Measurements from ENCODE around the gene DIDO1.

The DIDO1 gene

DNA sequence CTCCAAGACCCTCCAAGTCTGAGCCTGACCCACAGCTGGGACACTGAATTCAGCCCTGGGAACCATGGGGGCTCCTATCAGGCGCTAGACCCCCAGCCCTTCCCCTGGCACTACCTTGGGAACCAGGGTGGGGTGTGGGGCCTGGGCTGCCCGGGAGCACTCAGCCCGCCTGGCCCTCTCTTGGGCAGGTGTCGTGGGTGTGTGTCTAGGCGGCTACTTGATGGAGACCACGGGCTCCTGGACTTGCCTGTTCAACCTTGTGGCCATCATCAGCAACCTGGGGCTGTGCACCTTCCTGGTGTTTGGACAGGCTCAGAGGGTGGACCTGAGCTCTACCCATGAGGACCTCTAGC is 40.8 kb upstream of the DIDO1 start:
- H2BK12ac ChIP-seq (ENCODE audit: low read length in 2 of 2) = no peak overlapping the region
- no peak overlapping the region for H3K18ac ChIP-seq (ENCODE audit: low read depth in 1 of 2, low read length in 2 of 2)
- peaks cover under 1% of the 10 kb centered on the region for H3K4me1 ChIP-seq (ENCODE audit: control insufficient read depth, insufficient read depth, low read depth, low read length)
- 93% methylated on average over 6 of the region's 6 CpGs for WGBS
- no peak overlapping the region for H3K23ac ChIP-seq (ENCODE audit: low read length in 2 of 2)
- no peak overlapping the region for H2AK5ac ChIP-seq (ENCODE audit: low read length, severe bottlenecking)
- H3K79me1 ChIP-seq (replicated peaks; ENCODE audit: low read length, poor library complexity, severe bottlenecking) = no peaks in the 10 kb centered on the region
- peaks cover 0 to 16% of the 10 kb centered on the region in 2 experiments for H3K36me3 ChIP-seq (ENCODE audit: control insufficient read depth in 1 of 2, insufficient read depth in 2 of 2, low read depth in 1 of 2, low read length in 2 of 2)
- no peak overlapping the region for H3K27ac ChIP-seq (ENCODE audit: low read length, poor library complexity, severe bottlenecking)
- H4K8ac ChIP-seq (ENCODE audit: low read length) = no peak overlapping the region
- H2BK120ac ChIP-seq (ENCODE audit: low read depth, low read length) = no peak overlapping the region
- H3K4ac ChIP-seq (ENCODE audit: low read depth in 1 of 2, low read length in 2 of 2) = no peak overlapping the region
- no peak overlapping the region for H3K4me3 ChIP-seq (ENCODE audit: insufficient read depth in 1 of 2, low read depth in 1 of 2, low read length in 2 of 2)
- H3K9me3 ChIP-seq (ENCODE audit: control insufficient read depth, low read length) = no peaks in the 10 kb centered on the region
- no peak overlapping the region for H2AFZ ChIP-seq (ENCODE audit: low read depth, low read length)
- H3K9ac ChIP-seq (ENCODE audit: low read length) = no peak overlapping the region
- H2BK15ac ChIP-seq (ENCODE audit: low read depth, poor library complexity, severe bottlenecking) = no peak overlapping the region
- no peak overlapping the region for H3K14ac ChIP-seq (ENCODE audit: low read length in 2 of 2)
- no peak overlapping the region for H3K4me2 ChIP-seq (ENCODE audit: low read length, poor library complexity, severe bottlenecking)
- H3K27me3 ChIP-seq (ENCODE audit: control insufficient read depth in 1 of 2, insufficient read depth in 1 of 2, low read length in 2 of 2) = peaks cover 45 to 52% of the 10 kb centered on the region in 2 experiments
- no peak for DNase-seq
- H2BK5ac ChIP-seq (ENCODE audit: low read depth, low read length, poor library complexity, severe bottlenecking) = no peak overlapping the region
- H4K91ac ChIP-seq (ENCODE audit: low read length) = no peak overlapping the region

DNA sequence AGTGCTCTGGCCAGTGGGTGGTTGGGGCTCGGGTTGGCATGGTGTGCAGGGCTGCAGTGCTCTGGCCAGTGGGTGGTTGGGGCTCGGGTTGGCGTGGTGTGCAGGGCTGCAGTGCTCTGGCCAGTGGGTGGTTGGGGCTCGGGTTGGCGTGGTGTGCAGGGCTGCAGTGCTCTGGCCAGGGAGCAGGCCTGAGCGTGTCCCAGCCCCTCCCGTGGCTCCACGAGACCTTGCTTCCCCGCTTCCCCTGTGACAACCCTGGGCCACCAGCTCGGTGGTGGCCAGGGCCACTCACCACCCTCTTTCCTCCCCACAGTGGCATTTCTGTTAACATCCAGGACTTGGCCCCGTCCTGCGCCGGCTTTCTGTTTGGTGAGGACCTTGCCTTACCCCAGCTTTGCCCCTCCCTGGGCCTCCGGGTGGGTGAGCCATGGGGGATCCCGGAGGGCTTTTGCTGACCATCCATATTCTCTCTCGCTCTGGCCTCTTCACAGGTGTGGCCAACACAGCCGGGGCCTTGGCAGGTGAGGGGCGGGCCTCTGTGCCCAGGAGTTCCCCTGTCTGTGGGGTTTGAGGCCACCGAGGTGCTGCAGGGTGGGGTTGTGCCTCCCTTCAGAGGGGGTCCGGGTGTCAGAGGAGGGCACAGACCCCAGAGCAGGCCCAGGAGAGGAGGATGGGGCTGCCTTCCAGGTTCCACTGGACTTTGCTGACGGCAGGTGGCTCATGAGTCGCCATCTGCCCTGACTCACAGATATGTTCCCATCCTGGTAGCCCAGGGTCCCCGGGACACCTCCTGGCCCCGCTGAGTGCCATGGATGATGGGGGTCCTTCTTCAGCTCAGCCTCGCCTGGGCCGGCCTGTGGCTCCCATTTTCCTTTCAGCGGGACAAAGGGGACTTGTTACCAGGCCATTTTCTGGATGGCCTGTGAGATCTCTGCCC is 40.2 kb upstream of the DIDO1 start:
- WGBS = 93% methylated on average over 23 of the region's 27 CpGs
- H2AK5ac ChIP-seq (ENCODE audit: low read length, severe bottlenecking) = no peak overlapping the region

GRCh38 chr20:62965363-62965771 is 39.1 kb upstream of the DIDO1 start:
- WGBS = 90% methylated on average over 19 of the region's 19 CpGs
- H3K9me3 ChIP-seq (ENCODE audit: control insufficient read depth, low read length) = no peaks in the 10 kb centered on the region
- no peak overlapping the region for H3K23ac ChIP-seq (ENCODE audit: low read length in 2 of 2)
- no peak for DNase-seq
- H3K18ac ChIP-seq (ENCODE audit: low read depth in 1 of 2, low read length in 2 of 2) = no peak overlapping the region
- no peak overlapping the region for H3K4ac ChIP-seq (ENCODE audit: low read depth in 1 of 2, low read length in 2 of 2)
- H3K14ac ChIP-seq (ENCODE audit: low read length in 2 of 2) = no peak overlapping the region
- H2BK120ac ChIP-seq (ENCODE audit: low read depth, low read length) = no peak overlapping the region
- H4K8ac ChIP-seq (ENCODE audit: low read length) = no peak overlapping the region
- peaks cover 27 to 40% of the 10 kb centered on the region in 2 experiments for H3K27me3 ChIP-seq (ENCODE audit: control insufficient read depth in 1 of 2, insufficient read depth in 1 of 2, low read length in 2 of 2)
- H3K36me3 ChIP-seq (ENCODE audit: control insufficient read depth in 1 of 2, insufficient read depth in 2 of 2, low read depth in 1 of 2, low read length in 2 of 2) = peaks cover 0 to 16% of the 10 kb centered on the region in 2 experiments
- no peak overlapping the region for H3K9ac ChIP-seq (ENCODE audit: low read length)
- H3K27ac ChIP-seq (ENCODE audit: low read length, poor library complexity, severe bottlenecking) = no peak overlapping the region
- no peak overlapping the region for H2BK5ac ChIP-seq (ENCODE audit: low read depth, low read length, poor library complexity, severe bottlenecking)
- H3K4me2 ChIP-seq (ENCODE audit: low read length, poor library complexity, severe bottlenecking) = no peak overlapping the region
- no peak overlapping the region for H4K91ac ChIP-seq (ENCODE audit: low read length)
- H2BK12ac ChIP-seq (ENCODE audit: low read length in 2 of 2) = no peak overlapping the region
- no peak overlapping the region for H2AFZ ChIP-seq (ENCODE audit: low read depth, low read length)
- no peaks in the 10 kb centered on the region for H3K79me1 ChIP-seq (replicated peaks; ENCODE audit: low read length, poor library complexity, severe bottlenecking)
- H2BK15ac ChIP-seq (ENCODE audit: low read depth, poor library complexity, severe bottlenecking) = no peak overlapping the region
- no peaks in the 10 kb centered on the region for H3K4me1 ChIP-seq (ENCODE audit: control insufficient read depth, insufficient read depth, low read depth, low read length)
- H2AK5ac ChIP-seq (ENCODE audit: low read length, severe bottlenecking) = no peak overlapping the region
- H3K4me3 ChIP-seq (ENCODE audit: insufficient read depth in 1 of 2, low read depth in 1 of 2, low read length in 2 of 2) = no peak overlapping the region

More for the DNA sequence above, 40.2 kb upstream of the DIDO1 start:
- H2BK5ac ChIP-seq (ENCODE audit: low read depth, low read length, poor library complexity, severe bottlenecking) = no peak overlapping the region
- H3K23ac ChIP-seq (ENCODE audit: low read length in 2 of 2) = no peak overlapping the region
- no peaks in the 10 kb centered on the region for H3K9me3 ChIP-seq (ENCODE audit: control insufficient read depth, low read length)
- H2BK15ac ChIP-seq (ENCODE audit: low read depth, poor library complexity, severe bottlenecking) = no peak overlapping the region
- no peak overlapping the region for H3K27ac ChIP-seq (ENCODE audit: low read length, poor library complexity, severe bottlenecking)
- H3K9ac ChIP-seq (ENCODE audit: low read length) = no peak overlapping the region
- H3K36me3 ChIP-seq (ENCODE audit: control insufficient read depth in 1 of 2, insufficient read depth in 2 of 2, low read depth in 1 of 2, low read length in 2 of 2) = peaks cover 0 to 16% of the 10 kb centered on the region in 2 experiments
- H3K4me1 ChIP-seq (ENCODE audit: control insufficient read depth, insufficient read depth, low read depth, low read length) = no peaks in the 10 kb centered on the region
- no peak overlapping the region for H3K4ac ChIP-seq (ENCODE audit: low read depth in 1 of 2, low read length in 2 of 2)
- no peak overlapping the region for H3K14ac ChIP-seq (ENCODE audit: low read length in 2 of 2)
- H2AFZ ChIP-seq (ENCODE audit: low read depth, low read length) = no peak overlapping the region
- no peak overlapping the region for H4K91ac ChIP-seq (ENCODE audit: low read length)
- no peak overlapping the region for H4K8ac ChIP-seq (ENCODE audit: low read length)
- H2BK12ac ChIP-seq (ENCODE audit: low read length in 2 of 2) = no peak overlapping the region
- no peak for DNase-seq
- no peak overlapping the region for H3K4me2 ChIP-seq (ENCODE audit: low read length, poor library complexity, severe bottlenecking)
- no peak overlapping the region for H3K18ac ChIP-seq (ENCODE audit: low read depth in 1 of 2, low read length in 2 of 2)
- no peak overlapping the region for H2BK120ac ChIP-seq (ENCODE audit: low read depth, low read length)
- H3K79me1 ChIP-seq (replicated peaks; ENCODE audit: low read length, poor library complexity, severe bottlenecking) = no peaks in the 10 kb centered on the region
- H3K4me3 ChIP-seq (ENCODE audit: insufficient read depth in 1 of 2, low read depth in 1 of 2, low read length in 2 of 2) = no peak overlapping the region
- peaks cover 39 to 49% of the 10 kb centered on the region in 2 experiments for H3K27me3 ChIP-seq (ENCODE audit: control insufficient read depth in 1 of 2, insufficient read depth in 1 of 2, low read length in 2 of 2)

- Histone ChIP-seq H3K4me3 (ENCODE audit: insufficient read depth in 1 of 2, low read depth in 1 of 2, low read length in 2 of 2) (no peak overlapping the region), H3K4ac (ENCODE audit: low read depth in 1 of 2, low read length in 2 of 2) (no peak overlapping the region), H3K14ac (ENCODE audit: low read length in 2 of 2) (no peak overlapping the region), H4K8ac (ENCODE audit: low read length) (no peak overlapping the region), H2BK15ac (ENCODE audit: low read depth, poor library complexity, severe bottlenecking) (no peak overlapping the region), H3K4me2 (ENCODE audit: low read length, poor library complexity, severe bottlenecking) (no peak overlapping the region), H2BK120ac (ENCODE audit: low read depth, low read length) (no peak overlapping the region), H2AFZ (ENCODE audit: low read depth, low read length) (no peak overlapping the region), H2BK12ac (ENCODE audit: low read length in 2 of 2) (no peak overlapping the region), H3K79me1 (replicated peaks; ENCODE audit: low read length, poor library complexity, severe bottlenecking) (no peaks in the 10 kb centered on the region), H3K27ac (ENCODE audit: low read length, poor library complexity, severe bottlenecking) (no peak overlapping the region), H3K23ac (ENCODE audit: low read length in 2 of 2) (no peak overlapping the region), H3K4me1 (ENCODE audit: control insufficient read depth, insufficient read depth, low read depth, low read length) (no peaks in the 10 kb centered on the region), H4K91ac (ENCODE audit: low read length) (no peak overlapping the region), H3K27me3 (ENCODE audit: control insufficient read depth in 1 of 2, insufficient read depth in 1 of 2, low read length in 2 of 2) (peaks cover 22 to 37% of the 10 kb centered on the region in 2 experiments), H2AK5ac (ENCODE audit: low read length, severe bottlenecking) (no peak overlapping the region), H3K36me3 (ENCODE audit: control insufficient read depth in 1 of 2, insufficient read depth in 2 of 2, low read depth in 1 of 2, low read length in 2 of 2) (peaks cover 0 to 16% of the 10 kb centered on the region in 2 experiments), H3K9me3 (ENCODE audit: control insufficient read depth, low read length) (no peaks in the 10 kb centered on the region), H3K18ac (ENCODE audit: low read depth in 1 of 2, low read length in 2 of 2) (no peak overlapping the region), H2BK5ac (ENCODE audit: low read depth, low read length, poor library complexity, severe bottlenecking) (no peak overlapping the region), H3K9ac (ENCODE audit: low read length) (no peak overlapping the region)
- 93% methylated on average over 20 of the region's 20 CpGs for WGBS
- DNase-seq = no peak
Observed at GRCh38 chr20:62964700-62965099, 38.4 kb upstream of the DIDO1 start.
